ENCODE data around the gene EFHC1. TPM values are rescaled to one million over a fixed set of nuclear protein-coding genes. Genes with fewer than 3 reads are reported as not detected.

The EFHC1 gene
- total and polyA plus RNA-seq, 2 donors from 2014 or later, result 25.4 to 33.9 TPM

GRCh38 chr6:52489881-52490280 lies 69.7 kb downstream of the EFHC1 start:
- no peak overlapping the region for H3K27ac ChIP-seq (ENCODE audit: low read depth in 2 of 2, low read length in 2 of 2)
- H3K4me3 ChIP-seq (ENCODE audit: low read length in 3 of 3), result no peak overlapping the region
- DNase-seq (no peak), FAIRE-seq (no peak)
- no peaks in the 10 kb centered on the region for H3K4me1 ChIP-seq (ENCODE audit: control insufficient read depth in 2 of 3, insufficient read depth in 2 of 3, low read depth in 1 of 3, low read length in 3 of 3)
- no peaks in the 10 kb centered on the region for H3K27me3 ChIP-seq (ENCODE audit: control insufficient read depth, insufficient read depth, low read length)
- no peaks in the 10 kb centered on the region for H3K9me3 ChIP-seq (ENCODE audit: control insufficient read depth in 2 of 3, insufficient read depth in 1 of 3, low read length in 3 of 3)
- no peaks in the 10 kb centered on the region for H3K36me3 ChIP-seq (ENCODE audit: control insufficient read depth in 2 of 3, insufficient read depth in 3 of 3, low read length in 3 of 3)
- intact Hi-C loops (cut with DNase I), result no loop called here
- no peak overlapping the region for H3K9ac ChIP-seq (ENCODE audit: low read length in 3 of 3)
- no peak for TF ChIP-seq CTCF (IDR thresholded peaks at IDR 0.05; ENCODE audit: borderline replicate concordance, extremely low read depth, insufficient read depth)

GRCh38 chr6:52491203-52492069 lies 71.3 kb downstream of the EFHC1 start:
- Histone ChIP-seq H3K4me3 (ENCODE audit: low read length in 3 of 3) (no peak overlapping the region), H3K4me1 (ENCODE audit: control insufficient read depth in 2 of 3, insufficient read depth in 2 of 3, low read depth in 1 of 3, low read length in 3 of 3) (no peaks in the 10 kb centered on the region), H3K36me3 (ENCODE audit: control insufficient read depth in 2 of 3, insufficient read depth in 3 of 3, low read length in 3 of 3) (no peaks in the 10 kb centered on the region), H3K27me3 (ENCODE audit: control insufficient read depth, insufficient read depth, low read length) (no peaks in the 10 kb centered on the region), H3K27ac (ENCODE audit: low read depth in 2 of 2, low read length in 2 of 2) (no peak overlapping the region), H3K9me3 (ENCODE audit: control insufficient read depth in 2 of 3, insufficient read depth in 1 of 3, low read length in 3 of 3) (no peaks in the 10 kb centered on the region), H3K9ac (ENCODE audit: low read length in 3 of 3) (no peak overlapping the region)
- no peak for FAIRE-seq
- no peak for TF ChIP-seq CTCF (IDR thresholded peaks at IDR 0.05; ENCODE audit: borderline replicate concordance, extremely low read depth, insufficient read depth)
- DNase-seq, result no peak
- intact Hi-C loops (cut with DNase I), result no loop called here

- Histone ChIP-seq H3K9me3 (ENCODE audit: control insufficient read depth in 2 of 3, insufficient read depth in 1 of 3, low read length in 3 of 3) (no peaks in the 10 kb centered on the region), H3K9ac (ENCODE audit: low read length in 3 of 3) (no peak overlapping the region), H3K27me3 (ENCODE audit: control insufficient read depth, insufficient read depth, low read length) (no peaks in the 10 kb centered on the region), H3K27ac (ENCODE audit: low read depth in 2 of 2, low read length in 2 of 2) (no peak overlapping the region), H3K36me3 (ENCODE audit: control insufficient read depth in 2 of 3, insufficient read depth in 3 of 3, low read length in 3 of 3) (no peaks in the 10 kb centered on the region), H3K4me1 (ENCODE audit: control insufficient read depth in 2 of 3, insufficient read depth in 2 of 3, low read depth in 1 of 3, low read length in 3 of 3) (no peaks in the 10 kb centered on the region), H3K4me3 (ENCODE audit: low read length in 3 of 3) (no peak overlapping the region)
- intact Hi-C loops (cut with DNase I), result no loop called here
- no peak for DNase-seq
- no peak for FAIRE-seq
- TF ChIP-seq CTCF (IDR thresholded peaks at IDR 0.05; ENCODE audit: borderline replicate concordance, extremely low read depth, insufficient read depth), result no peak
Measured at GRCh38 chr6:52493669-52494068, 73.5 kb downstream of the EFHC1 start.

All from kidney (tissue), 14 donors.